22Rv1 (cell line): ENCODE results near the gene KNDC1.

Experiments
- ZFX ChIP-seq: fragments of 450-650 bp; IDR thresholded peaks from 2 replicates; pipeline ENCODE4 v1.6.1; 2017; ENCODE audit warnings: antibody characterized with exemption, borderline replicate concordance
- TF ChIP-seq, protein P1 (sequence below): fragments of 450-650 bp; IDR thresholded peaks from 2 replicates; pipeline ENCODE4 v1.5.1; 2017; ENCODE audit warnings: mild to moderate bottlenecking

DNA sequence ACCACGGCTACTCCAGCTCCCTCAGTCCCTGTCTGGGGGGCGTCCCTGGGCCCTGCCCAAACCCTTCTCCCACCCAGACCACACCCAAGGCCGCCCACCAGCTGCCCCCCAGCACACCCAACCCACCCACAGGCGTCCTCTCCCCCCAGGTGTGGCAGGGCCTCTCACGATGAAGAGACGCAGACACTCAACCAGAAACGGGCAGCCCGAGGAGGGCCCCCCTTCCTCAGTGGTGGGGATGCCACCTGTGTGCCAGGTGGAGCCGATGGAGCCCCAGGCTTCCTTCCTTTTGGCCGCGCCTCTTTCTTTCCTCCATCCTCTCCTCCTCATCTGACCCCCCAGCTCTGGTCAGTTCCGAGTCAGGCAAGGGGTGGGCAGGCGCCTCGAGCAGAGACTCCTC, 43.6 kb upstream of the KNDC1 start:
- TF ChIP-seq, protein P1, sequence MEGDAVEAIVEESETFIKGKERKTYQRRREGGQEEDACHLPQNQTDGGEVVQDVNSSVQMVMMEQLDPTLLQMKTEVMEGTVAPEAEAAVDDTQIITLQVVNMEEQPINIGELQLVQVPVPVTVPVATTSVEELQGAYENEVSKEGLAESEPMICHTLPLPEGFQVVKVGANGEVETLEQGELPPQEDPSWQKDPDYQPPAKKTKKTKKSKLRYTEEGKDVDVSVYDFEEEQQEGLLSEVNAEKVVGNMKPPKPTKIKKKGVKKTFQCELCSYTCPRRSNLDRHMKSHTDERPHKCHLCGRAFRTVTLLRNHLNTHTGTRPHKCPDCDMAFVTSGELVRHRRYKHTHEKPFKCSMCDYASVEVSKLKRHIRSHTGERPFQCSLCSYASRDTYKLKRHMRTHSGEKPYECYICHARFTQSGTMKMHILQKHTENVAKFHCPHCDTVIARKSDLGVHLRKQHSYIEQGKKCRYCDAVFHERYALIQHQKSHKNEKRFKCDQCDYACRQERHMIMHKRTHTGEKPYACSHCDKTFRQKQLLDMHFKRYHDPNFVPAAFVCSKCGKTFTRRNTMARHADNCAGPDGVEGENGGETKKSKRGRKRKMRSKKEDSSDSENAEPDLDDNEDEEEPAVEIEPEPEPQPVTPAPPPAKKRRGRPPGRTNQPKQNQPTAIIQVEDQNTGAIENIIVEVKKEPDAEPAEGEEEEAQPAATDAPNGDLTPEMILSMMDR: no peak
- no peak for TF ChIP-seq ZFX
